ENCODE data around the gene XKRX.

DNA sequence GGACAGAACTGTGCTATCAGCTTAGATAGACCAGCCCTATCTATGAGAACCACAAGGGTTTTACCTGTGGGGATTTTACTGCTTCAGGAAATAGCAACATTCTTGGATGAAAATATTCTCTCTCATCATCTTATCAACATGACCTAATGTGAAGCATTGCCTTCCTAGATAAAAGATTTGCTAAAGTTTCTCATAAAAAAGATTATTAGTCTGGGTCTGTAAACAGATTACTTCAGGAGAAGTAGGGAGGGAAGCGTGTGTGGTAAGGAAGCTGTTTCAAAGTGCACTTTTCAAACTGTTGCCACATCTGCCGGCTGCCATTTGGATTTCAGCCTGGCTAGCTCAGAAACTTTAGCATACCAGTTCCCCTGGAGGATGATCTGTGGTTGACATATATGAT is 54.4 kb downstream of the XKRX start, which contains the start of gene NOX1:
- TF ChIP-seq POLR2A (IDR thresholded peaks at IDR 0.05), result no peak
- TF ChIP-seq, protein P1, sequence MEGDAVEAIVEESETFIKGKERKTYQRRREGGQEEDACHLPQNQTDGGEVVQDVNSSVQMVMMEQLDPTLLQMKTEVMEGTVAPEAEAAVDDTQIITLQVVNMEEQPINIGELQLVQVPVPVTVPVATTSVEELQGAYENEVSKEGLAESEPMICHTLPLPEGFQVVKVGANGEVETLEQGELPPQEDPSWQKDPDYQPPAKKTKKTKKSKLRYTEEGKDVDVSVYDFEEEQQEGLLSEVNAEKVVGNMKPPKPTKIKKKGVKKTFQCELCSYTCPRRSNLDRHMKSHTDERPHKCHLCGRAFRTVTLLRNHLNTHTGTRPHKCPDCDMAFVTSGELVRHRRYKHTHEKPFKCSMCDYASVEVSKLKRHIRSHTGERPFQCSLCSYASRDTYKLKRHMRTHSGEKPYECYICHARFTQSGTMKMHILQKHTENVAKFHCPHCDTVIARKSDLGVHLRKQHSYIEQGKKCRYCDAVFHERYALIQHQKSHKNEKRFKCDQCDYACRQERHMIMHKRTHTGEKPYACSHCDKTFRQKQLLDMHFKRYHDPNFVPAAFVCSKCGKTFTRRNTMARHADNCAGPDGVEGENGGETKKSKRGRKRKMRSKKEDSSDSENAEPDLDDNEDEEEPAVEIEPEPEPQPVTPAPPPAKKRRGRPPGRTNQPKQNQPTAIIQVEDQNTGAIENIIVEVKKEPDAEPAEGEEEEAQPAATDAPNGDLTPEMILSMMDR (IDR thresholded peaks at IDR 0.05), result no peak

Measured in body of pancreas (tissue), 4 donors.